HepG2 (cell line): ENCODE results near the gene ZFAND3. TPM values are rescaled to one million over a fixed set of nuclear protein-coding genes. Genes with fewer than 3 reads are reported as not detected.
A peak's percentile ranks its signal among the peaks of the same experiment; 100 is the strongest.

Experiments used
- ESRRA ChIP-seq: sonication (generic); formaldehyde crosslinking; IDR thresholded peaks from 2 replicates; pipeline ENCODE4 v1.5.1; 2020; ENCODE audit warnings: mild to moderate bottlenecking, low read depth, missing genetic modification reagents
- IRF2 ChIP-seq: IDR thresholded peaks from 2 replicates; pipeline ENCODE4 v1.6.1; 2018; ENCODE audit warnings: missing genetic modification reagents, missing compliant biosample characterization
- MED1 ChIP-seq: sonication (generic); formaldehyde crosslinking; IDR thresholded peaks from 2 replicates; pipeline ENCODE4 v1.4.0; 2020; ENCODE audit warnings: missing genetic modification reagents
- RARG ChIP-seq: sonication (generic); formaldehyde crosslinking; IDR thresholded peaks from 2 replicates; pipeline ENCODE4 v1.4.0; 2020; ENCODE audit warnings: low read depth, mild to moderate bottlenecking, missing genetic modification reagents
- SALL2 ChIP-seq: sonication (generic); formaldehyde crosslinking; IDR thresholded peaks from 2 replicates; pipeline ENCODE4 v1.8.1; 2023; ENCODE audit warnings: mild to moderate bottlenecking, missing genetic modification reagents, inconsistent platforms
- SP2 ChIP-seq: sonication (generic); formaldehyde crosslinking; IDR thresholded peaks from 2 replicates; pipeline ENCODE4 v1.5.1; 2020; ENCODE audit warnings: mild to moderate bottlenecking, missing genetic modification reagents
- SP5 ChIP-seq: IDR thresholded peaks from 2 replicates; pipeline ENCODE4 v1.6.1; 2016; ENCODE audit warnings: low read depth, borderline replicate concordance
- THYN1 ChIP-seq: sonication (generic); formaldehyde crosslinking; IDR thresholded peaks from 2 replicates; pipeline ENCODE4 v1.8.1; 2023; ENCODE audit warnings: low read depth, mild to moderate bottlenecking, moderate library complexity, missing genetic modification reagents, borderline replicate concordance
- TP53 ChIP-seq: sonication (generic); formaldehyde crosslinking; conservative IDR thresholded peaks from 2 replicates; pipeline ENCODE4 v1.4.0; 2020; ENCODE audit warnings: missing genetic modification reagents
- WIZ ChIP-seq: sonication (generic); formaldehyde crosslinking; IDR thresholded peaks from 2 replicates; pipeline ENCODE4 v1.5.1; 2020; ENCODE audit warnings: mild to moderate bottlenecking, missing genetic modification reagents
- ZFY ChIP-seq: sonication (generic); formaldehyde crosslinking; IDR thresholded peaks from 2 replicates; pipeline ENCODE4 v1.4.0; 2020; ENCODE audit warnings: missing genetic modification reagents
- ZMYM3 ChIP-seq: sonication (generic); formaldehyde crosslinking; IDR thresholded peaks from 2 replicates; pipeline ENCODE4 v1.5.1; 2020; ENCODE audit warnings: mild to moderate bottlenecking, missing genetic modification reagents
- ZNF260 ChIP-seq: sonication (generic); formaldehyde crosslinking; IDR thresholded peaks from 2 replicates; pipeline ENCODE4 v1.4.0; 2020; ENCODE audit warnings: missing genetic modification reagents, low read depth, mild to moderate bottlenecking, borderline replicate concordance
- ZNF7 ChIP-seq: IDR thresholded peaks from 2 replicates; pipeline ENCODE4 v1.6.1; 2016; ENCODE audit warnings: missing biosample characterization, missing genetic modification reagents
- ZNF816 ChIP-seq: sonication (generic); formaldehyde crosslinking; IDR thresholded peaks from 2 replicates; pipeline ENCODE4 v1.8.0; 2022; ENCODE audit warnings: missing genetic modification reagents, mild to moderate bottlenecking, borderline replicate concordance
- ZSCAN25 ChIP-seq: sonication (generic); formaldehyde crosslinking; IDR thresholded peaks from 2 replicates; pipeline ENCODE4 v1.8.0; 2022; ENCODE audit warnings: mild to moderate bottlenecking, missing genetic modification reagents
- polyA plus RNA-seq, 8 experiments: library from polyadenylated mRNA; depleted of rRNA in 3 of 8; stranded (reverse) in 7 of 8; unstranded in 1 of 8; fragments of >200 nt; fragmentation: Illumina TruSeq in 4 of 8; extraction: Trizol in 4 of 8; gene quantifications; 2 replicates each; pipeline versions ENCODE4 v1.2.1 to v1.2.3, GENCODE V29; 2011 to 2016; ENCODE audit warnings: low read depth in 4 of 8, missing spikeins in 1 of 8, mixed read lengths in 1 of 8; ENCODE audit not compliant: insufficient read depth in 1 of 8
- total RNA-seq, 5 experiments: library from RNA; depleted of rRNA; stranded (reverse); fragments of >200 nt; fragmentation: Illumina TruSeq; extraction: Trizol; gene quantifications; 2 replicates each; pipeline ENCODE4 v1.2.3, GENCODE V29; 2016; ENCODE audit warnings: low read depth in 1 of 5
- TF ChIP-seq, protein P1 (sequence below): sonication (generic); formaldehyde crosslinking; IDR thresholded peaks from 2 replicates; pipeline ENCODE4 v1.5.0; 2020; ENCODE audit warnings: missing genetic modification reagents
- TF ChIP-seq, protein P2 (sequence below): sonication (generic); formaldehyde crosslinking; IDR thresholded peaks from 2 replicates; pipeline ENCODE4 v1.4.0; 2020; ENCODE audit warnings: missing genetic modification reagents
- TF ChIP-seq, protein P3 (sequence below): sonication (generic); formaldehyde crosslinking; IDR thresholded peaks from 2 replicates; pipeline ENCODE4 v1.4.0; 2020; ENCODE audit warnings: missing genetic modification reagents, low read depth, mild to moderate bottlenecking, borderline replicate concordance
- TF ChIP-seq, protein P4 (sequence below): sonication (generic); formaldehyde crosslinking; IDR thresholded peaks from 2 replicates; pipeline ENCODE4 v1.8.1; 2023; ENCODE audit warnings: missing genetic modification reagents, inconsistent platforms, borderline replicate concordance
- TF ChIP-seq, protein P5 (sequence below): fragments of 450-650 bp; IDR thresholded peaks from 2 replicates; pipeline ENCODE4 v1.6.1; 2016
- TF ChIP-seq, protein P6 (sequence below): sonication (generic); formaldehyde crosslinking; IDR thresholded peaks from 2 replicates; pipeline ENCODE4 v1.4.0; 2020; ENCODE audit warnings: missing genetic modification reagents

Gene ZFAND3
- total and polyA plus RNA-seq, 2 of the 13 experiments (the other 11 are each of a cell fraction or from before 2014, with no cell fraction given) = 16.4 to 17.1 TPM

DNA sequence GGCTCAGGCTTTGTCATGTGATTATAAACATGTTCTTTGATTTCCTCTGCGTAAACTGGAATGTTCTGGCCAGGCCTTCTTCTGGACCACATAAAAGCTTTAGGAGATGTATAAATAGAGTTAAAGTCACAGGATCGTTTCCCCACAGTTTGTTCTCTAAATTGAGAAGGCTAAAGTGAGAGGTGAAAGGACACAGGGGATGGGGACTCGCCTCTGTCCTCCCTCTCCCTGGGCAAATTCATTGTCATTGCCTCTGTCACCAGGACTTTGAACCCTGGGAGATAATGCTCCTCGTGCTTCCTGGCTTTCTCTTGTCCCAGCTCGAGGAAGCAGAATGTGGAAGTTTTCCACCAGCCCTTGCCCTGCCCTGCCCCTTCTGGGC is 20.3 kb upstream of the ZFAND3 start (continued):
- TF ChIP-seq, protein P1, sequence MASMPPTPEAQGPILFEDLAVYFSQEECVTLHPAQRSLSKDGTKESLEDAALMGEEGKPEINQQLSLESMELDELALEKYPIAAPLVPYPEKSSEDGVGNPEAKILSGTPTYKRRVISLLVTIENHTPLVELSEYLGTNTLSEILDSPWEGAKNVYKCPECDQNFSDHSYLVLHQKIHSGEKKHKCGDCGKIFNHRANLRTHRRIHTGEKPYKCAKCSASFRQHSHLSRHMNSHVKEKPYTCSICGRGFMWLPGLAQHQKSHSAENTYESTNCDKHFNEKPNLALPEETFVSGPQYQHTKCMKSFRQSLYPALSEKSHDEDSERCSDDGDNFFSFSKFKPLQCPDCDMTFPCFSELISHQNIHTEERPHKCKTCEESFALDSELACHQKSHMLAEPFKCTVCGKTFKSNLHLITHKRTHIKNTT = no peak
- TF ChIP-seq ZFY (CRISPR knock-in tag) (no peak), THYN1 (CRISPR knock-in tag) (no peak), SP5 (CRISPR knock-in tag) (peak; percentile 18; the same call in 1 of the 2 replicates), ZMYM3 (CRISPR knock-in tag) (peak; percentile 77; the same call in 1 of the 2 replicates), ZNF260 (CRISPR knock-in tag) (no peak), IRF2 (CRISPR knock-in tag) (peak; percentile 82; the same call in 1 of the 2 replicates), WIZ (CRISPR knock-in tag) (no peak), ESRRA (peak; percentile 70; the same call in 1 of the 2 replicates), TP53 (CRISPR knock-in tag) (no peak), ZNF816 (no peak), MED1 (peak; percentile 82), ZNF7 (no peak), SP2 (CRISPR knock-in tag) (no peak), RARG (CRISPR knock-in tag) (no peak), ZSCAN25 (CRISPR knock-in tag) (peak; percentile 67), SALL2 (CRISPR knock-in tag) (0 out of 2 replicates have a peak, but pooled peaks have one; percentile 5)
- TF ChIP-seq, protein P2, sequence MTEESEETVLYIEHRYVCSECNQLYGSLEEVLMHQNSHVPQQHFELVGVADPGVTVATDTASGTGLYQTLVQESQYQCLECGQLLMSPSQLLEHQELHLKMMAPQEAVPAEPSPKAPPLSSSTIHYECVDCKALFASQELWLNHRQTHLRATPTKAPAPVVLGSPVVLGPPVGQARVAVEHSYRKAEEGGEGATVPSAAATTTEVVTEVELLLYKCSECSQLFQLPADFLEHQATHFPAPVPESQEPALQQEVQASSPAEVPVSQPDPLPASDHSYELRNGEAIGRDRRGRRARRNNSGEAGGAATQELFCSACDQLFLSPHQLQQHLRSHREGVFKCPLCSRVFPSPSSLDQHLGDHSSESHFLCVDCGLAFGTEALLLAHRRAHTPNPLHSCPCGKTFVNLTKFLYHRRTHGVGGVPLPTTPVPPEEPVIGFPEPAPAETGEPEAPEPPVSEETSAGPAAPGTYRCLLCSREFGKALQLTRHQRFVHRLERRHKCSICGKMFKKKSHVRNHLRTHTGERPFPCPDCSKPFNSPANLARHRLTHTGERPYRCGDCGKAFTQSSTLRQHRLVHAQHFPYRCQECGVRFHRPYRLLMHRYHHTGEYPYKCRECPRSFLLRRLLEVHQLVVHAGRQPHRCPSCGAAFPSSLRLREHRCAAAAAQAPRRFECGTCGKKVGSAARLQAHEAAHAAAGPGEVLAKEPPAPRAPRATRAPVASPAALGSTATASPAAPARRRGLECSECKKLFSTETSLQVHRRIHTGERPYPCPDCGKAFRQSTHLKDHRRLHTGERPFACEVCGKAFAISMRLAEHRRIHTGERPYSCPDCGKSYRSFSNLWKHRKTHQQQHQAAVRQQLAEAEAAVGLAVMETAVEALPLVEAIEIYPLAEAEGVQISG (CRISPR knock-in tag) = peak; percentile 70
- TF ChIP-seq, protein P3, sequence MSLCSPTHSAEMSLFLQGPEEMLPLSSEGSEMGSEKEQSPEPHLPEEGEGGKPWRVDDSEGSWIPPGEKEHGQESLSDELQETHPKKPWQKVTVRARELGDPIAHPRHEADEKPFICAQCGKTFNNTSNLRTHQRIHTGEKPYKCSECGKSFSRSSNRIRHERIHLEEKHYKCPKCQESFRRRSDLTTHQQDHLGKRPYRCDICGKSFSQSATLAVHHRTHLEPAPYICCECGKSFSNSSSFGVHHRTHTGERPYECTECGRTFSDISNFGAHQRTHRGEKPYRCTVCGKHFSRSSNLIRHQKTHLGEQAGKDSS (CRISPR knock-in tag) = peak; percentile 91
- TF ChIP-seq, protein P4, sequence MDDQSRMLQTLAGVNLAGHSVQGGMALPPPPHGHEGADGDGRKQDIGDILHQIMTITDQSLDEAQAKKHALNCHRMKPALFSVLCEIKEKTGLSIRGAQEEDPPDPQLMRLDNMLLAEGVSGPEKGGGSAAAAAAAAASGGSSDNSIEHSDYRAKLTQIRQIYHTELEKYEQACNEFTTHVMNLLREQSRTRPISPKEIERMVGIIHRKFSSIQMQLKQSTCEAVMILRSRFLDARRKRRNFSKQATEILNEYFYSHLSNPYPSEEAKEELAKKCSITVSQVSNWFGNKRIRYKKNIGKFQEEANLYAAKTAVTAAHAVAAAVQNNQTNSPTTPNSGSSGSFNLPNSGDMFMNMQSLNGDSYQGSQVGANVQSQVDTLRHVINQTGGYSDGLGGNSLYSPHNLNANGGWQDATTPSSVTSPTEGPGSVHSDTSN (CRISPR knock-in tag) = no peak
- TF ChIP-seq, protein P5, sequence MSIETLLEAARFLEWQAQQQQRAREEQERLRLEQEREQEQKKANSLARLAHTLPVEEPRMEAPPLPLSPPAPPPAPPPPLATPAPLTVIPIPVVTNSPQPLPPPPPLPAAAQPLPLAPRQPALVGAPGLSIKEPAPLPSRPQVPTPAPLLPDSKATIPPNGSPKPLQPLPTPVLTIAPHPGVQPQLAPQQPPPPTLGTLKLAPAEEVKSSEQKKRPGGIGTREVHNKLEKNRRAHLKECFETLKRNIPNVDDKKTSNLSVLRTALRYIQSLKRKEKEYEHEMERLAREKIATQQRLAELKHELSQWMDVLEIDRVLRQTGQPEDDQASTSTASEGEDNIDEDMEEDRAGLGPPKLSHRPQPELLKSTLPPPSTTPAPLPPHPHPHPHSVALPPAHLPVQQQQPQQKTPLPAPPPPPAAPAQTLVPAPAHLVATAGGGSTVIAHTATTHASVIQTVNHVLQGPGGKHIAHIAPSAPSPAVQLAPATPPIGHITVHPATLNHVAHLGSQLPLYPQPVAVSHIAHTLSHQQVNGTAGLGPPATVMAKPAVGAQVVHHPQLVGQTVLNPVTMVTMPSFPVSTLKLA = no peak
- TF ChIP-seq, protein P6, sequence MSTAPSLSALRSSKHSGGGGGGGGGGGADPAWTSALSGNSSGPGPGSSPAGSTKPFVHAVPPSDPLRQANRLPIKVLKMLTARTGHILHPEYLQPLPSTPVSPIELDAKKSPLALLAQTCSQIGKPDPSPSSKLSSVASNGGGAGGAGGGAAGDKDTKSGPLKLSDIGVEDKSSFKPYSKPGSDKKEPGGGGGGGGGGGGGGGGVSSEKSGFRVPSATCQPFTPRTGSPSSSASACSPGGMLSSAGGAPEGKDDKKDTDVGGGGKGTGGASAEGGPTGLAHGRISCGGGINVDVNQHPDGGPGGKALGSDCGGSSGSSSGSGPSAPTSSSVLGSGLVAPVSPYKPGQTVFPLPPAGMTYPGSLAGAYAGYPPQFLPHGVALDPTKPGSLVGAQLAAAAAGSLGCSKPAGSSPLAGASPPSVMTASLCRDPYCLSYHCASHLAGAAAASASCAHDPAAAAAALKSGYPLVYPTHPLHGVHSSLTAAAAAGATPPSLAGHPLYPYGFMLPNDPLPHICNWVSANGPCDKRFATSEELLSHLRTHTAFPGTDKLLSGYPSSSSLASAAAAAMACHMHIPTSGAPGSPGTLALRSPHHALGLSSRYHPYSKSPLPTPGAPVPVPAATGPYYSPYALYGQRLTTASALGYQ = peak; percentile 38; the same call in 1 of the 2 replicates
